ENCODE measurements around the gene PCBP3. TPM values are rescaled to one million over a fixed set of nuclear protein-coding genes. Genes with fewer than 3 reads are reported as not detected.
"Not testable (repeated sequence)": the region's sequence is repeated elsewhere in the genome, so short reads cannot be mapped to it uniquely, and the experiment has no call there.

Gene PCBP3
- total and polyA plus RNA-seq, 12 donors = 1.7 to 15.8 (median 4.7) TPM

DNA sequence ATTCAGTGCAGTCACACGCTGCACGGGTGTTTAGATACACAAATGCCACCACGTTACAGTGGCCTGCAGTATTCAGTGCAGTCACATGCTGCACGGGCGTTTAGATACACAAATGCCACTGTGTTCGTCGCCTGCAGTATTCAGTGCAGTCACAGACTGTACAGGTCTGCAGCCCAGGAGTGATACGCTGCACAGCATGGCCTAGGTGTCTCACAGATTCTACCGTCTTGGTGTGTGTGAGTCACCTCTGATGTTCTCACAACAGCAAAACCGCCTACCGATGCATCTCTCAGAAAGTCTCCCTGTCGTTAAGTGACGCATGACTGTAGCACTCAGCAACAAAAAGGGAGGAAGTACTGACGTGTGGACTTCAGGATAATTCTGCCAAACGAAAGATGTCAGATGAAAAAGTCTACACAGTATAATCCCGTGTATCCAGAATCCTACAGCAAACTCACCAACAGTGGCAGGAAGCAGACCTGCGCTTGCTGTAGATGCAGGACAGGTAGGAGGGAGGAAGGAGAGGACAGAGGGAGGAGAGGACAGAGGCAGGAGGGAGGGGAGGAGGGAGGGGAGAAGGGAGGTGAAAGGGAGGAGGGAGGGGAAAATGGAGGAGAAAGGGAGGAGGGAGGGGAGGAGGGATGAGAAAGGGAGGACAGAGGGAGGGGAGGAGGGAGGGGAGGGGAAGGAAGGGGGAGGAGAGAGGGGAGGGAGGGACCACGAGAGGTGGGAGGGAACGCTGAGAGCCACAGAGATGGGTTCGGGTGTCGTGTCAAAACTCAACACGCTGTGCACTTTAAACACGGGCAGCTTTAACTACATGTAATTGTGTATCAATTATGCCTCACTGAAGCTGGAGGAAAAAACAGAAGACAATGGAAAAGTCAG, 36.3 kb upstream of the PCBP3 start:
- Histone ChIP-seq H3K4me3 (no peak overlapping the region), H3K36me3 (replicated peaks in 1 of 2) (no peaks in the 10 kb centered on the region), H3K9me3 (replicated peaks in 1 of 3) (peaks cover 0 to 10% (median 6%) of the 10 kb centered on the region in 3 donors), H3K4me1 (replicated peaks in 1 of 2) (no peaks in the 10 kb centered on the region), H3K27me3 (no peaks in the 10 kb centered on the region), H3K27ac (no peak overlapping the region)
- no peak for TF ChIP-seq POLR2A (IDR thresholded peaks at IDR 0.05)
- TF ChIP-seq, protein P1, sequence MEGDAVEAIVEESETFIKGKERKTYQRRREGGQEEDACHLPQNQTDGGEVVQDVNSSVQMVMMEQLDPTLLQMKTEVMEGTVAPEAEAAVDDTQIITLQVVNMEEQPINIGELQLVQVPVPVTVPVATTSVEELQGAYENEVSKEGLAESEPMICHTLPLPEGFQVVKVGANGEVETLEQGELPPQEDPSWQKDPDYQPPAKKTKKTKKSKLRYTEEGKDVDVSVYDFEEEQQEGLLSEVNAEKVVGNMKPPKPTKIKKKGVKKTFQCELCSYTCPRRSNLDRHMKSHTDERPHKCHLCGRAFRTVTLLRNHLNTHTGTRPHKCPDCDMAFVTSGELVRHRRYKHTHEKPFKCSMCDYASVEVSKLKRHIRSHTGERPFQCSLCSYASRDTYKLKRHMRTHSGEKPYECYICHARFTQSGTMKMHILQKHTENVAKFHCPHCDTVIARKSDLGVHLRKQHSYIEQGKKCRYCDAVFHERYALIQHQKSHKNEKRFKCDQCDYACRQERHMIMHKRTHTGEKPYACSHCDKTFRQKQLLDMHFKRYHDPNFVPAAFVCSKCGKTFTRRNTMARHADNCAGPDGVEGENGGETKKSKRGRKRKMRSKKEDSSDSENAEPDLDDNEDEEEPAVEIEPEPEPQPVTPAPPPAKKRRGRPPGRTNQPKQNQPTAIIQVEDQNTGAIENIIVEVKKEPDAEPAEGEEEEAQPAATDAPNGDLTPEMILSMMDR (IDR thresholded peaks at IDR 0.05) = no peak
- 60 to 68% (median 63%) methylated on average over 21 to 23 of the region's 23 CpGs for WGBS, 4 donors
- intact Hi-C loops (cut with DNase I) = no loop called here
- DNase-seq = peak in 1 of 7 donors; percentile 14

DNA sequence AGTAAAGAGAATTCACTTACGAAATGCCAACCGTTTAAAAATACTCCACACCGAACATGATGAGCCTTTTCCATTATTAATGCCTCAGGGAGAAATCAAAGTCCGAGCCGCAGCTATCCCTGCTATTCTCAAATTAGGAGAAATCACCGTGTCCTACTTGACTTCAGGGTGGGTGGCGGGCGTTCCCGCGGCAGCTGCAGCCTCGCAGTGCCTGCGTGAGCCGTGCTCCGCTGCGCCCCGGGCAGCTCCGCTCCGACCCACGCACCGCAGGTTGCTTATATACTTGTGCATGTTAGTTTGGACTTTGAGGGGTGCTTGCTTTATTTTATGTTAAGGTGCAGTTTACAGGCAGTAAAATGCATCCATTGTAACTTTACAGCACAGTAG, 35.6 kb upstream of the PCBP3 start:
- Histone ChIP-seq H3K27ac (no peak overlapping the region), H3K4me1 (replicated peaks in 1 of 2) (no peaks in the 10 kb centered on the region), H3K36me3 (replicated peaks in 1 of 2) (no peaks in the 10 kb centered on the region), H3K9me3 (replicated peaks in 1 of 3) (peaks cover 0 to 10% (median 6%) of the 10 kb centered on the region in 3 donors), H3K4me3 (no peak overlapping the region), H3K27me3 (no peaks in the 10 kb centered on the region)
- DNase-seq = peak in 1 of 7 donors; percentile 24
- 82 to 86% (median 85%) methylated on average over 20 of the region's 20 CpGs for WGBS, 4 donors
- TF ChIP-seq, protein P1 (IDR thresholded peaks at IDR 0.05) = no peak
- no peak for TF ChIP-seq POLR2A (IDR thresholded peaks at IDR 0.05)
- intact Hi-C loops (cut with DNase I) = no loop called here

DNA sequence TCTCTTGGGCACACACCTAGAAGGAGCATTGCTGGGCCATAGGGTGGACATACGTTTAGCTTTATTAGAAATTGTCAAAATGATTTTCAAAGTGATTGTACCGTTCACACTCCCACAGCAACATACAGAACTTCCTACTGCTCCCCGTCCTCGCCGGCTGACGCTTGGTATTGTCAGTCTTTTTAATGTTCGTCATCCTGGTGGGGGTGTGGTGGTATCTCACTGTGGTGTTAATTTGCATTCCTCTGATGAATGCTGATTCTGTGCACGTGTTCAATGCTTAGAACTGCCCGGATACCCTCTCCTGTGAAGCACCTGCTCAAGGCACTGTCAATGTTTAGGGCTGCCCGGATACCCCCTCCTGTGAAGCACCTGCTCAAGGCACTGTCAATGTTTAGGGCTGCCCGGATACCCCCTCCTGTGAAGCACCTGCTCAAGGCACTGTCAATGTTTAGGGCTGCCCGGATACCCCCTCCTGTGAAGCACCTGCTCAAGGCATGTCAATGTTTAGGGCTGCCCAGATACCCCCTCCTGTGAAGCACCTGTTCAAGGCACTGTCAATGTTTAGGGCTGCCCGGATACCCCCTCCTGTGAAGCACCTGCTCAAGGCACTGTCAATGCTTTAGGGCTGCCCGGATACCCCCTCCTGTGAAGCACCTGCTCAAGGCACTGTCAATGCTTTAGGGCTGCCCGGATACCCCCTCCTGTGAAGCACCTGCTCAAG, 34.6 kb upstream of the PCBP3 start:
- H3K4me1 ChIP-seq (replicated peaks in 1 of 2); H3K9me3 ChIP-seq (replicated peaks in 1 of 3); H3K4me3 ChIP-seq; H3K36me3 ChIP-seq (replicated peaks in 1 of 2); H3K27ac ChIP-seq; intact Hi-C loops (cut with DNase I); DNase-seq; H3K27me3 ChIP-seq: not testable (repeated sequence)
- WGBS, 4 donors = 67 to 73% (median 70%) methylated on average over 12 to 15 of the region's 15 CpGs

DNA sequence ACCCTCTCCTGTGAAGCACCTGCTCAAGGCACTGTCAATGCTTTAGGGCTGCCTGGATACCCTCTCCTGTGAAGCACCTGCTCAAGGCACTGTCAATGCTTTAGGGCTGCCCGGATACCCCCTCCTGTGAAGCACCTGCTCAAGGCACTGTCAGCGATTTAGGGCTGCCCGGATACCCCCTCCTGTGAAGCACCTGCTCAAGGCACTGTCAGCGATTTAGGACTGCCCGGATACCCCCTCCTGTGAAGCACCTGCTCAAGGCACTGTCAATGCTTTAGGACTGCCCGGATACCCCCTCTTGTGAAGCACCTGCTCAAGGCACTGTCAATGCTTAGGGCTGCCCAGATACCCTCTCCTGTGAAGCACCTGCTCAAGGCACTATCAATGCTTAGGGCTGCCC, 33.9 kb upstream of the PCBP3 start:
- H3K36me3 ChIP-seq (replicated peaks in 1 of 2); H3K27ac ChIP-seq; H3K4me3 ChIP-seq; intact Hi-C loops (cut with DNase I); H3K4me1 ChIP-seq (replicated peaks in 1 of 2); H3K27me3 ChIP-seq; H3K9me3 ChIP-seq (replicated peaks in 1 of 3): not testable (repeated sequence)
- 70 to 81% (median 79%) methylated on average over 3 to 6 of the region's 6 CpGs for WGBS, 4 donors
- DNase-seq = peak in 2 of 7 donors; percentile 2 to 35

DNA sequence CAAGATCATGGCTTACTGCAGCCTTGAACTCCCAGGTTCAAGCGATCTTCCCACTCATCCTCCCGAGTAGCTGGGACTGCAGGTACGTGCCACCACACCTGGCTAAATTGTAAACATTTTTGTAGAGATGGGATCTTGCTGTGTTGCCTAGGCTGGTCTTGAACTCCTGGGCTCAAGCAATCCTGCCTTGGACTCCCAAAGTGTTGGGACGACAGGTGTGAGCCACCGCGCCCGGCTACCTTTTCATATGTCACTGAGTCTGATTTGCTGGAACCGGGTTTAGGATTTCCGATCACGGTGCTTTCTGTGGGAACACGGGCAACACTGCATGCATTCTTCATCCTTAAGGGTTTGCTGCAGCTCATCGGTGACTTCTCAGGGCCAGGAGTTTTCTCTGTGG, 32.2 kb upstream of the PCBP3 start:
- no peak overlapping the region for H3K4me3 ChIP-seq
- intact Hi-C loops (cut with DNase I) = no loop called here
- peak in 2 of 7 donors; percentile 5 to 34 for DNase-seq
- no peaks in the 10 kb centered on the region for H3K36me3 ChIP-seq (replicated peaks in 1 of 2)
- H3K27ac ChIP-seq = no peak overlapping the region
- no peaks in the 10 kb centered on the region for H3K27me3 ChIP-seq
- 80 to 91% (median 87%) methylated on average over 5 to 12 of the region's 12 CpGs for WGBS, 4 donors
- no peaks in the 10 kb centered on the region for H3K9me3 ChIP-seq (replicated peaks in 1 of 3)
- H3K4me1 ChIP-seq (replicated peaks in 1 of 2) = no peaks in the 10 kb centered on the region
- no peak for TF ChIP-seq POLR2A (IDR thresholded peaks at IDR 0.05)
- TF ChIP-seq, protein P1 (IDR thresholded peaks at IDR 0.05) = no peak
